ENCODE data around the gene TP53BP2.

Gene TP53BP2

GRCh38 chr1:223853275-223853674, 7.5 kb upstream of the TP53BP2 start:
- CTCF ChIA-PET = interaction anchor here (1.3 to 1.5 kb wide), 2 partner anchors 17 to 22 kb away, joined by 3 to 4 read pairs; no protein-coding TSS in a partner anchor
- POLR2A ChIA-PET = no interaction called here
- DNase-seq (ENCODE audit: extremely low spot score) = no peak
- no peak for TF ChIP-seq CTCF (IDR thresholded peaks at IDR 0.05; ENCODE audit: control extremely low read depth, extremely low read depth, low read depth, missing control alignments)

GRCh38 chr1:223852337-223852736, 6.6 kb upstream of the TP53BP2 start:
- no peak for TF ChIP-seq CTCF (IDR thresholded peaks at IDR 0.05; ENCODE audit: control extremely low read depth, extremely low read depth, low read depth, missing control alignments)
- ChIA-PET POLR2A (no interaction called here), CTCF (interaction anchor here (1.3 to 1.5 kb wide), 2 partner anchors 16 to 21 kb away, joined by 3 to 4 read pairs; no protein-coding TSS in a partner anchor)
- no peak for DNase-seq (ENCODE audit: extremely low spot score)

GRCh38 chr1:223849352-223850254, 3.9 kb upstream of the TP53BP2 start:
- CTCF ChIA-PET = interaction anchor here (1.2 kb wide), 2 partner anchors 9 to 13 kb away, joined by 3 read pairs; no protein-coding TSS in a partner anchor
- DNase-seq (ENCODE audit: extremely low spot score) = no peak
- TF ChIP-seq CTCF (IDR thresholded peaks at IDR 0.05; ENCODE audit: control extremely low read depth, extremely low read depth, low read depth, missing control alignments) = no peak
- POLR2A ChIA-PET = no interaction called here

GRCh38 chr1:223848536-223848935, 2.8 kb upstream of the TP53BP2 start:
- DNase-seq (ENCODE audit: extremely low spot score) = no peak
- ChIA-PET CTCF (interaction anchor here (1.2 kb wide), 1 partner anchor 11 kb away, joined by 3 read pairs; no protein-coding TSS in a partner anchor), POLR2A (no interaction called here)
- TF ChIP-seq CTCF (IDR thresholded peaks at IDR 0.05; ENCODE audit: control extremely low read depth, extremely low read depth, low read depth, missing control alignments) = no peak

- DNase-seq (ENCODE audit: extremely low spot score) = no peak
- CTCF ChIA-PET = interaction anchor here (0.9 to 1.2 kb wide), 3 partner anchors 9 to 23 kb away, joined by 3 read pairs; no protein-coding TSS in a partner anchor
- POLR2A ChIA-PET = no interaction called here
- no peak for TF ChIP-seq CTCF (IDR thresholded peaks at IDR 0.05; ENCODE audit: control extremely low read depth, extremely low read depth, low read depth, missing control alignments)
Measured at GRCh38 chr1:223847781-223848345, 2.1 kb upstream of the TP53BP2 start.

GRCh38 chr1:223845037-223845809, 524 bp downstream of the TP53BP2 start:
- CTCF ChIA-PET = interaction anchor here (0.6 to 3.2 kb wide), 9 partner anchors 8 to 211 kb away, joined by 3 to 14 read pairs (median 4); no protein-coding TSS in a partner anchor
- POLR2A ChIA-PET = no interaction called here
- no peak for TF ChIP-seq CTCF (IDR thresholded peaks at IDR 0.05; ENCODE audit: control extremely low read depth, extremely low read depth, low read depth, missing control alignments)
- DNase-seq (ENCODE audit: extremely low spot score) = peak; percentile 22

All from GM10248 (cell line).